ACC112 (cell line): ENCODE data around the gene PLA2G4B.

ENCODE experiments used
- H2AFZ ChIP-seq: fragments of 200-600 bp; sonication (generic); one replicate; pipeline ENCODE4 v1.6.0; 2017; ENCODE audit warnings: antibody characterized with exemption, low read length; ENCODE audit not compliant: unreplicated experiment
- H3K27ac ChIP-seq: fragments of 200-600 bp; sonication (generic); 2 replicates; pipeline ENCODE4 v1.5.1; 2014; ENCODE audit warnings: low read depth, mild to moderate bottlenecking, antibody characterized with exemption, low read length, moderate library complexity
- H3K27me3 ChIP-seq: fragments of 200-600 bp; sonication (generic); 2 replicates; pipeline ENCODE4 v1.6.1; 2014; ENCODE audit warnings: mild to moderate bottlenecking, antibody characterized with exemption, low read length, moderate library complexity, mixed read lengths; ENCODE audit not compliant: insufficient read depth
- H3K36me3 ChIP-seq: fragments of 200-600 bp; sonication (generic); 2 replicates; pipeline ENCODE4 v1.6.1; 2016; ENCODE audit warnings: mild to moderate bottlenecking, antibody characterized with exemption, low read length, moderate library complexity, mixed read lengths; ENCODE audit not compliant: insufficient read depth
- H3K4me1 ChIP-seq: fragments of 200-600 bp; sonication (generic); one replicate; pipeline ENCODE4 v1.6.1; 2016; ENCODE audit warnings: low read length, mixed read lengths; ENCODE audit not compliant: insufficient read depth, unreplicated experiment, control insufficient read depth
- H3K4me3 ChIP-seq: fragments of 200-600 bp; sonication (generic); 2 replicates; pipeline ENCODE4 v1.5.1; 2014; ENCODE audit warnings: mild to moderate bottlenecking, low read depth, low read length
- H3K79me2 ChIP-seq: fragments of 200-600 bp; sonication (generic); one replicate; pipeline ENCODE4 v1.6.0; 2016; ENCODE audit warnings: low read length; ENCODE audit not compliant: control insufficient read depth, unreplicated experiment, insufficient read depth

The PLA2G4B gene

GRCh38 chr15:41881086-41881485, 42.4 kb downstream of the PLA2G4B start:
- Histone ChIP-seq H3K36me3 (no peaks in the 10 kb centered on the region), H2AFZ (no peak overlapping the region), H3K4me1 (no peaks in the 10 kb centered on the region), H3K27ac (no peak overlapping the region), H3K79me2 (no peaks in the 10 kb centered on the region), H3K27me3 (no peaks in the 10 kb centered on the region), H3K4me3 (no peak overlapping the region)

- Histone ChIP-seq H2AFZ (no peak overlapping the region), H3K4me3 (no peak overlapping the region), H3K79me2 (no peaks in the 10 kb centered on the region)
Observed at GRCh38 chr15:41881550-41881919, 42.9 kb downstream of the PLA2G4B start.

GRCh38 chr15:41881920-41882688, 43.5 kb downstream of the PLA2G4B start:
- H3K27me3 ChIP-seq, result no peaks in the 10 kb centered on the region
- no peak overlapping the region for H2AFZ ChIP-seq
- H3K79me2 ChIP-seq, result no peaks in the 10 kb centered on the region
- no peaks in the 10 kb centered on the region for H3K36me3 ChIP-seq
- H3K4me1 ChIP-seq, result no peaks in the 10 kb centered on the region
- H3K4me3 ChIP-seq, result no peak overlapping the region
- H3K27ac ChIP-seq, result no peak overlapping the region

More at GRCh38 chr15:41881550-41881919, 42.9 kb downstream of the PLA2G4B start:
- Histone ChIP-seq H3K27ac (no peak overlapping the region), H3K27me3 (no peaks in the 10 kb centered on the region), H3K36me3 (no peaks in the 10 kb centered on the region), H3K4me1 (no peaks in the 10 kb centered on the region)

- H3K27me3 ChIP-seq, result no peaks in the 10 kb centered on the region
Observed at GRCh38 chr15:41882689-41883483, 44.2 kb downstream of the PLA2G4B start.

GRCh38 chr15:41883484-41883825, 44.8 kb downstream of the PLA2G4B start:
- Histone ChIP-seq H3K79me2 (no peaks in the 10 kb centered on the region), H3K36me3 (no peaks in the 10 kb centered on the region), H3K4me3 (no peak overlapping the region), H3K4me1 (no peaks in the 10 kb centered on the region), H2AFZ (no peak overlapping the region), H3K27ac (no peak overlapping the region), H3K27me3 (no peaks in the 10 kb centered on the region)

More at GRCh38 chr15:41882689-41883483, 44.2 kb downstream of the PLA2G4B start:
- Histone ChIP-seq H3K4me1 (no peaks in the 10 kb centered on the region), H3K79me2 (no peaks in the 10 kb centered on the region), H3K4me3 (no peak overlapping the region), H3K27ac (no peak overlapping the region), H3K36me3 (no peaks in the 10 kb centered on the region), H2AFZ (no peak overlapping the region)

GRCh38 chr15:41884458-41884857, 45.8 kb downstream of the PLA2G4B start:
- Histone ChIP-seq H2AFZ (no peak overlapping the region), H3K4me3 (no peak overlapping the region), H3K79me2 (no peaks in the 10 kb centered on the region), H3K27ac (no peak overlapping the region), H3K4me1 (no peaks in the 10 kb centered on the region), H3K36me3 (no peaks in the 10 kb centered on the region), H3K27me3 (no peaks in the 10 kb centered on the region)

- Histone ChIP-seq H3K36me3 (no peaks in the 10 kb centered on the region), H3K4me3 (no peak overlapping the region), H3K4me1 (no peaks in the 10 kb centered on the region), H3K27ac (no peak overlapping the region), H2AFZ (no peak overlapping the region), H3K27me3 (no peaks in the 10 kb centered on the region), H3K79me2 (no peaks in the 10 kb centered on the region)
Observed at GRCh38 chr15:41885321-41885720, 46.7 kb downstream of the PLA2G4B start.

- H3K4me3 ChIP-seq, result no peak overlapping the region
- H3K36me3 ChIP-seq, result no peaks in the 10 kb centered on the region
- no peak overlapping the region for H3K27ac ChIP-seq
- no peaks in the 10 kb centered on the region for H3K4me1 ChIP-seq
- H3K27me3 ChIP-seq, result no peaks in the 10 kb centered on the region
- no peak overlapping the region for H2AFZ ChIP-seq
- H3K79me2 ChIP-seq, result no peaks in the 10 kb centered on the region
Observed at GRCh38 chr15:41885841-41886240, 47.2 kb downstream of the PLA2G4B start.

GRCh38 chr15:41886741-41887140, 48.1 kb downstream of the PLA2G4B start:
- H3K4me1 ChIP-seq, result no peaks in the 10 kb centered on the region
- no peak overlapping the region for H2AFZ ChIP-seq
- H3K36me3 ChIP-seq, result no peaks in the 10 kb centered on the region
- H3K4me3 ChIP-seq, result no peak overlapping the region
- no peaks in the 10 kb centered on the region for H3K79me2 ChIP-seq
- H3K27me3 ChIP-seq, result no peaks in the 10 kb centered on the region
- no peak overlapping the region for H3K27ac ChIP-seq

GRCh38 chr15:41887161-41887560, 48.5 kb downstream of the PLA2G4B start:
- H2AFZ ChIP-seq, result no peak overlapping the region
- no peak overlapping the region for H3K4me3 ChIP-seq
- no peak overlapping the region for H3K27ac ChIP-seq
- H3K4me1 ChIP-seq, result no peaks in the 10 kb centered on the region
- no peaks in the 10 kb centered on the region for H3K36me3 ChIP-seq
- no peaks in the 10 kb centered on the region for H3K79me2 ChIP-seq
- H3K27me3 ChIP-seq, result no peaks in the 10 kb centered on the region

GRCh38 chr15:41887893-41888292, 49.2 kb downstream of the PLA2G4B start:
- no peak overlapping the region for H3K4me3 ChIP-seq
- no peak overlapping the region for H2AFZ ChIP-seq
- no peak overlapping the region for H3K27ac ChIP-seq
- H3K4me1 ChIP-seq, result no peaks in the 10 kb centered on the region
- no peaks in the 10 kb centered on the region for H3K27me3 ChIP-seq
- H3K36me3 ChIP-seq, result no peaks in the 10 kb centered on the region
- no peaks in the 10 kb centered on the region for H3K79me2 ChIP-seq
